ENCODE measurements around the gene KCND1.
"Not testable (repeated sequence)": the region's sequence is repeated elsewhere in the genome, so short reads cannot be mapped to it uniquely, and the experiment has no call there.

The KCND1 gene

DNA sequence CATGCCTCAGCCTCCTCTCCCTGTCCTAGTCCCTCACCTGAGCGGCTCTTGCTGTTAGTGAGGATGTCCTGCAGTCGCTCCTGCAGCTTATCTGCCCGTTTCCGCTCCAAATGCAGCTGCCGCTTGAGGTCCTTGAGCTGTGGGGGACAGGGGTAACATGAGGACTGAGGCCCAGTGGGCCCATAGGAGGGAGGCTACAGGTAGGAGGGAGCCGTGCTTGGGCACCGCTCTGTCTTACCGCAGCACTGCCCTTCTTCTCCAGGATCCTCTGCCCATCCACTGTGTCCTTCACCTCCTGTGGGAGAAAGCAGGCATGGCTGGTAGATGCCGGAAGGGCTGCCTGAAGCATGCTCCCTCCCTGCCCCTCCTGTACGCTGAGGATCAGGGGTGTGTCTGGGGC is 9.5 kb upstream of the KCND1 start:
- peaks cover 15% of the 10 kb centered on the region; the same call in 1 of the 2 replicates for H3K36me3 ChIP-seq (ENCODE audit: insufficient read depth, low read length)
- no peak for TF ChIP-seq POLR2AphosphoS5 (IDR thresholded peaks at IDR 0.05; ENCODE audit: borderline replicate concordance, low read depth, low read length)
- TF ChIP-seq FOXP2 (optimal IDR thresholded peaks at IDR 0.05; ENCODE audit: control extremely low read depth, extremely low read length, insufficient read depth) = no peak
- TF ChIP-seq EZH2 (IDR thresholded peaks at IDR 0.05) = no peak
- H3K9me3 ChIP-seq (ENCODE audit: low read depth, low read length) = no peaks in the 10 kb centered on the region
- no peak overlapping the region for H3K9ac ChIP-seq (ENCODE audit: insufficient read length)
- H3K27ac ChIP-seq = no peak overlapping the region
- H3K4me3 ChIP-seq = no peak overlapping the region
- no peak for DNase-seq (ENCODE audit: low read depth, low spot score)

DNA sequence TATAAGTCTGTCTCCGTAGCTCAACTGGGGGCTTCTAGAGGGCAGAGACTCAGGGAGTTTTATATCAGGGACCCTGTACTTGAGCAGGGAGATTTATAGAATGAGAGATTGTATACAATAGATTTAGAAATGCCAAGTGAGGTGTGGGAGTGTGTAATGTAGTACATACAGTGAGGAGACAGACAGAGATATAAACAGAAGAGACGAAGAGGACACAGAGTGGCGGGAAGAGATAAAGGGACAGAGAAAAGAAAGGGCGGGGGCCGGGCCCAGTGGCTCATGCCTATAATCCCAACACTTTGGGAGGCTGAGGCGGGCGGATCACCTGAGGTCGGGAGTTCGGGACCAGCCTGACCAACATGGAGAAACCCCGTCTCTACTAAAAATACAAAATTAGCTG is 8.7 kb upstream of the KCND1 start:
- H3K36me3 ChIP-seq (ENCODE audit: insufficient read depth, low read length) = peaks cover 15% of the 10 kb centered on the region; the same call in 1 of the 2 replicates
- not testable (repeated sequence) for H3K9me3 ChIP-seq (ENCODE audit: low read depth, low read length); H3K9ac ChIP-seq (ENCODE audit: insufficient read length)

DNA sequence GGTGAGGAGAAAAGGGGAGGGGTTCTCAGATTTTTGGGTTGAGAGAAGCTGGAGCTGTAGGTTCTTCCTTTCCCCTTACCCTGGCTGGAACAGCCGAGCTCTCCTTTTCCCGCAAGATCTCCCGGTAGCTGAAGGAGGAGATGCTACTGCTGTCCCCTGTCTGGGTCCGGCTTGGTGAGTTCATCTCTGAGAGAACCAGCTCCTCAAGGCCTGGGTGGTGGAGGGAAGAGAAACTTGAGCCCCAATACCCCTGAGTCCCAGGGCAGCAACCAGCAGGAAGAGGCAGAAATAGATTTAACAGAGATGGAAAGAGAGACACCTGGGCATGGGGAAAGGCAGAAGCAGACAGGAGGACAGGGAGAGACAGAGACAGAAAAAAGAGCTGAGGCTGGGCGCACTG is 6.6 kb upstream of the KCND1 start:
- Histone ChIP-seq H3K9ac (ENCODE audit: insufficient read length) (no peak overlapping the region), H3K27ac (no peak overlapping the region), H3K4me3 (no peak overlapping the region), H3K9me3 (ENCODE audit: low read depth, low read length) (no peaks in the 10 kb centered on the region), H3K36me3 (ENCODE audit: insufficient read depth, low read length) (peaks cover 7% of the 10 kb centered on the region; the same call in 1 of the 2 replicates)
- no peak for DNase-seq (ENCODE audit: low read depth, low spot score)
- TF ChIP-seq FOXP2 (optimal IDR thresholded peaks at IDR 0.05; ENCODE audit: control extremely low read depth, extremely low read length, insufficient read depth) = no peak
- TF ChIP-seq POLR2AphosphoS5 (IDR thresholded peaks at IDR 0.05; ENCODE audit: borderline replicate concordance, low read depth, low read length) = no peak
- no peak for TF ChIP-seq EZH2 (IDR thresholded peaks at IDR 0.05)

More for the DNA sequence above, 8.7 kb upstream of the KCND1 start:
- H3K27ac ChIP-seq; DNase-seq (ENCODE audit: low read depth, low spot score); H3K4me3 ChIP-seq: not testable (repeated sequence)

DNA sequence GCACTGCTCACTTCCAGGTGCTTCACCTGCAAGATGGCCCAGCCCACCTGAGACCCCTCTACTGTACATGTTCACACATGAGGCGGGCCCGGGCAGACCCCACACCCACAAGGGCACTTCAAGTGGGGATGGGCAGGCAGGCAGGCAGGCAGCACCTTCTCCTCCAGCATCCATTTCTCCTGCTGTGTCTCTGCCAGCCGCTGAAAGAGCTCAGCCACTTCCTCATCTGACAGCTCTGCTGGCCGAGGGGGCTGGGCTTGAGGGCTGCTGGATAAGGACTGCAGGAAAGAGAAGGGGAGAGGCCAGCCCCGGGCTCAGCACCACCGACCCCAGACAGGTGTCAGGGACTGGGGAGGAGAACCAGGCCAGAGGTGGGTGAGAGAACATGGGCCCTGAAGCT is 4.4 kb upstream of the KCND1 start:
- H3K27ac ChIP-seq = no peak overlapping the region
- no peaks in the 10 kb centered on the region for H3K9me3 ChIP-seq (ENCODE audit: low read depth, low read length)
- H3K4me3 ChIP-seq = no peak overlapping the region

DNA sequence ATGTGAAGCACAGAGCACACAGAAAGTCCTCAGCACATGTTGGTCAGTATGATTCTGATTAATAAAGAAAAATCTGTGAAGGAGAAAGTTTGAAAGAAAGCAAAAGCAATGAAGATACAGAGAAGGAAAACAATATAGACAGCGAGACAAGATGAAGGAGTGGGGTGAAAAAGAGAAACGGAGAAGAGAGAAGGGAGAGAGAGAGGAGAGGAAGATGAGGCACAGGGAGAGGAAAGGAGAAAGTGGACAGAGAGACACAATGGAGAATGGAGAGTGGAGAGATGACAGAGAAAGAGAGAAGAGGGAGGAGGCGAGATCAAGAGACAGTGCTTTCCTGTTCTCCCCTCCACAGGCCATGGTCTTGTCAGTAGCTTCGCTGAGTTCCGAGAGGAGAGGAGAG is 3.9 kb upstream of the KCND1 start:
- no peaks in the 10 kb centered on the region for H3K9me3 ChIP-seq (ENCODE audit: low read depth, low read length)
- no peaks in the 10 kb centered on the region; the same call in 1 of the 2 replicates for H3K36me3 ChIP-seq (ENCODE audit: insufficient read depth, low read length)
- no peak overlapping the region for H3K27ac ChIP-seq
- no peak overlapping the region for H3K9ac ChIP-seq (ENCODE audit: insufficient read length)
- TF ChIP-seq FOXP2 (optimal IDR thresholded peaks at IDR 0.05; ENCODE audit: control extremely low read depth, extremely low read length, insufficient read depth) = no peak
- TF ChIP-seq POLR2AphosphoS5 (IDR thresholded peaks at IDR 0.05; ENCODE audit: borderline replicate concordance, low read depth, low read length) = no peak
- TF ChIP-seq EZH2 (IDR thresholded peaks at IDR 0.05) = no peak
- no peak for DNase-seq (ENCODE audit: low read depth, low spot score)
- H3K4me3 ChIP-seq = no peak overlapping the region

More for the DNA sequence above, 4.4 kb upstream of the KCND1 start:
- DNase-seq (ENCODE audit: low read depth, low spot score) = no peak
- TF ChIP-seq FOXP2 (optimal IDR thresholded peaks at IDR 0.05; ENCODE audit: control extremely low read depth, extremely low read length, insufficient read depth) (no peak), EZH2 (IDR thresholded peaks at IDR 0.05) (no peak)
- no peak overlapping the region for H3K9ac ChIP-seq (ENCODE audit: insufficient read length)
- H3K36me3 ChIP-seq (ENCODE audit: insufficient read depth, low read length) = no peaks in the 10 kb centered on the region; the same call in 1 of the 2 replicates

DNA sequence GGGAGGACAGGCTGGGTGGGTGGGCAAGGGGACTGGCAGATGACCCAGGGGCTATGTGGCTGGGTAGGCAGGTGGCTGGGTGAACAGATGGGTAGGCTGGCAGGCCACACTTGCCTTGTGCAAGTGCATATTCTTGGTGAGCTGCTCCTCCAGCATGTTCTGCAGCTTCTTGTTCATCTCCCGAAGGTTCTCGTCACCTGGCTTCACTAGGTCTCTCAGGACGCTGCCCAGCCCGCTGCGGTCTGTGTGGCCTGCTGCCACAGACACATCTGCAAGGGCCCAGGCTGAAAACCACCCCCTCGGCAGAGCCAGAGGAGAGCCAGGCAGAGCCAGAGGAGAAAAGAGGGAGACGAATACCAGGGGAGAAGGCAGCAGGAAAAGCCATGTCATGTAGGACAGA is 3.4 kb upstream of the KCND1 start:
- no peak for DNase-seq (ENCODE audit: low read depth, low spot score)
- H3K9me3 ChIP-seq (ENCODE audit: low read depth, low read length) = no peaks in the 10 kb centered on the region
- TF ChIP-seq FOXP2 (optimal IDR thresholded peaks at IDR 0.05; ENCODE audit: control extremely low read depth, extremely low read length, insufficient read depth) = no peak
- TF ChIP-seq EZH2 (IDR thresholded peaks at IDR 0.05) = no peak
- TF ChIP-seq POLR2AphosphoS5 (IDR thresholded peaks at IDR 0.05; ENCODE audit: borderline replicate concordance, low read depth, low read length) = no peak
- no peak overlapping the region for H3K9ac ChIP-seq (ENCODE audit: insufficient read length)
- no peak overlapping the region for H3K4me3 ChIP-seq
- no peaks in the 10 kb centered on the region; the same call in 1 of the 2 replicates for H3K36me3 ChIP-seq (ENCODE audit: insufficient read depth, low read length)
- no peak overlapping the region for H3K27ac ChIP-seq

DNA sequence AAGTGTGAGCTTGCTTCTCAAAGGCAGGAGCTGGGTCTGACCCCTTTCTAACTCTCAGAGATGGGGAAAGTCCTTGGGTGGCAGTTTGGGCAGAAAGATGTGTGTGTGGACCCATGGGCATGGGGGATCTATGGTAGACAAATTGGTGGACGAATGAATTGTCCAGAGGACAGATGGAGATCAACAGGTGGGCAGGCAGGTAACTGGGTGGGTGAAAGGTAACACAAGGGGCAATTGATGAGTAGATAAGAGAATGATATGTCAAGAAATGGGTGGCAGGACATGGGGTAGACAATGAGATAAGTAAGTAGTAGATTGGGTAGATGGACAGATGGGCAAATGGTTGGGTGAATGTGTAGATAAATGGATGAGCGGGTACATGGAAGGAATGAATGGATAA is 2.9 kb upstream of the KCND1 start:
- DNase-seq (ENCODE audit: low read depth, low spot score) = no peak
- Histone ChIP-seq H3K9me3 (ENCODE audit: low read depth, low read length) (no peaks in the 10 kb centered on the region), H3K27ac (no peak overlapping the region), H3K36me3 (ENCODE audit: insufficient read depth, low read length) (no peaks in the 10 kb centered on the region; the same call in 1 of the 2 replicates), H3K4me3 (no peak overlapping the region), H3K9ac (ENCODE audit: insufficient read length) (no peak overlapping the region)
- no peak for TF ChIP-seq EZH2 (IDR thresholded peaks at IDR 0.05)
- TF ChIP-seq FOXP2 (optimal IDR thresholded peaks at IDR 0.05; ENCODE audit: control extremely low read depth, extremely low read length, insufficient read depth) = no peak
- TF ChIP-seq POLR2AphosphoS5 (IDR thresholded peaks at IDR 0.05; ENCODE audit: borderline replicate concordance, low read depth, low read length) = no peak

DNA sequence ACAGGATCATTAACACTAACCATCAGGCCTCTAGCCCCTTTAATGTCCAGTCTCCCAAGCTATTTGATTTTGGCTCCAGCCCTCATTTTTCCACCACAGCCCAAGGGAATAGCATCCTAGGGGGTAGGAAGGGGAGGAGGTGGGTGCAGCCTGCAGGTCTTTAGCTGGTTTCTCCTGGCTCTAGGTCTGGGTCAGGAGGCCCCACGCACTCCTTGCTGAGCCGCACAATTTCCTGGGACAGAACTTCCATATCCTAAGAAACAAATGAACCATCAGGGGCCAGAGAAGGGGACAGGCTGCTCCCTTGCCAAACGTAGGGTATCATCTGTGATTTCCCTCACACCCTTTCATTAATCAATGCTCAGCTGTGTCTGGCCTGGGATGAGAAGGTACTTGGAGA is 2.4 kb upstream of the KCND1 start:
- Histone ChIP-seq H3K4me3 (no peak overlapping the region), H3K36me3 (ENCODE audit: insufficient read depth, low read length) (no peaks in the 10 kb centered on the region; the same call in 1 of the 2 replicates), H3K9ac (ENCODE audit: insufficient read length) (no peak overlapping the region), H3K9me3 (ENCODE audit: low read depth, low read length) (no peaks in the 10 kb centered on the region), H3K27ac (no peak overlapping the region)
- TF ChIP-seq FOXP2 (optimal IDR thresholded peaks at IDR 0.05; ENCODE audit: control extremely low read depth, extremely low read length, insufficient read depth) (no peak), POLR2AphosphoS5 (IDR thresholded peaks at IDR 0.05; ENCODE audit: borderline replicate concordance, low read depth, low read length) (no peak), EZH2 (IDR thresholded peaks at IDR 0.05) (no peak)
- no peak for DNase-seq (ENCODE audit: low read depth, low spot score)
